Mesenchymal stem cell (in vitro differentiated cells and primary cell): Measurements from ENCODE around the gene NTMT1.

Source experiments
- DNase-seq: peaks from one replicate; pipeline ENCODE4 v3.0.0-alpha.2; 2013
- H2AFZ ChIP-seq: one replicate; pipeline ENCODE4 v1.6.1; 2013; ENCODE audit warnings: low read depth, mild to moderate bottlenecking, control low read depth, inconsistent platforms, low read length, moderate library complexity
- H2AK5ac ChIP-seq: 2 replicates; pipeline ENCODE4 v1.6.1; 2013; ENCODE audit warnings: low read length, moderate library complexity, mild to moderate bottlenecking, inconsistent platforms; ENCODE audit not compliant: severe bottlenecking
- H2BK120ac ChIP-seq: one replicate; pipeline ENCODE4 v1.6.1; 2013; ENCODE audit warnings: low read depth, mild to moderate bottlenecking, inconsistent platforms, low read length, moderate library complexity
- H2BK12ac ChIP-seq, 2 experiments: one replicate each; pipeline ENCODE4 v1.6.1; 2013; ENCODE audit warnings: inconsistent platforms in 2 of 2, low read length in 2 of 2, mild to moderate bottlenecking in 2 of 2, moderate library complexity in 2 of 2, control low read depth in 1 of 2
- H2BK15ac ChIP-seq: one replicate; pipeline ENCODE4 v1.6.1; 2013; ENCODE audit warnings: mild to moderate bottlenecking, low read depth, inconsistent platforms; ENCODE audit not compliant: poor library complexity, severe bottlenecking
- H2BK5ac ChIP-seq: 2 replicates; pipeline ENCODE4 v1.6.1; 2013; ENCODE audit warnings: low read depth, mild to moderate bottlenecking, low read length, control low read depth, inconsistent platforms; ENCODE audit not compliant: poor library complexity, severe bottlenecking
- H3K14ac ChIP-seq, 2 experiments: one replicate each; pipeline ENCODE4 v1.6.1; 2013; ENCODE audit warnings: inconsistent platforms in 2 of 2, low read length in 2 of 2, control low read depth in 1 of 2, mild to moderate bottlenecking in 1 of 2, moderate library complexity in 1 of 2
- H3K18ac ChIP-seq, 2 experiments: one replicate each; pipeline ENCODE4 v1.6.1; 2013; ENCODE audit warnings: inconsistent platforms in 2 of 2, low read length in 2 of 2, control low read depth in 1 of 2, low read depth in 1 of 2, mild to moderate bottlenecking in 1 of 2
- H3K23ac ChIP-seq, 2 experiments: one replicate each; pipeline ENCODE4 v1.6.1; 2013; ENCODE audit warnings: inconsistent platforms in 2 of 2, low read length in 2 of 2, mild to moderate bottlenecking in 2 of 2, moderate library complexity in 2 of 2, control low read depth in 1 of 2
- H3K27ac ChIP-seq: 2 replicates; pipeline ENCODE4 v1.5.1; 2013; ENCODE audit warnings: mild to moderate bottlenecking, moderate library complexity, low read length, control low read depth, inconsistent platforms; ENCODE audit not compliant: poor library complexity, severe bottlenecking
- H3K27me3 ChIP-seq, 2 experiments: 2 replicates each; pipeline versions ENCODE4 v1.6.1 to v1.7.0; 2013; ENCODE audit warnings: low read length in 2 of 2, mild to moderate bottlenecking in 2 of 2, moderate library complexity in 2 of 2, control low read depth in 1 of 2, inconsistent platforms in 1 of 2; ENCODE audit not compliant: control insufficient read depth in 1 of 2, insufficient read depth in 1 of 2
- H3K36me3 ChIP-seq, 2 experiments: 2 replicates each; pipeline versions ENCODE4 v1.6.1 to v1.7.0; 2013; ENCODE audit warnings: low read length in 2 of 2, control low read depth in 1 of 2, inconsistent platforms in 1 of 2, low read depth in 1 of 2, mild to moderate bottlenecking in 1 of 2; ENCODE audit not compliant: insufficient read depth in 2 of 2, control insufficient read depth in 1 of 2
- H3K4ac ChIP-seq, 2 experiments: one replicate each; pipeline ENCODE4 v1.6.1; 2013; ENCODE audit warnings: inconsistent platforms in 2 of 2, low read length in 2 of 2, mild to moderate bottlenecking in 2 of 2, moderate library complexity in 2 of 2, control low read depth in 1 of 2, low read depth in 1 of 2
- H3K4me1 ChIP-seq: 2 replicates; pipeline ENCODE4 v1.6.1; 2013; ENCODE audit warnings: low read depth, low read length, control low read depth; ENCODE audit not compliant: control insufficient read depth, insufficient read depth
- H3K4me2 ChIP-seq: 2 replicates; pipeline ENCODE4 v1.6.1; 2013; ENCODE audit warnings: low read length, mild to moderate bottlenecking, inconsistent platforms; ENCODE audit not compliant: poor library complexity, severe bottlenecking
- H3K4me3 ChIP-seq, 2 experiments: 2 replicates each; pipeline versions ENCODE4 v1.5.1 to v1.7.0; 2013; ENCODE audit warnings: low read length in 2 of 2, mild to moderate bottlenecking in 2 of 2, control low read depth in 1 of 2, low read depth in 1 of 2; ENCODE audit not compliant: insufficient read depth in 1 of 2
- H3K79me1 ChIP-seq: replicated peaks from 2 replicates; pipeline ENCODE4 v1.6.1; 2013; ENCODE audit warnings: mild to moderate bottlenecking, control low read depth, low read length, inconsistent platforms; ENCODE audit not compliant: poor library complexity, severe bottlenecking
- H3K9ac ChIP-seq: 2 replicates; pipeline ENCODE4 v1.7.0; 2013; ENCODE audit warnings: mild to moderate bottlenecking, low read length, moderate library complexity
- H3K9me3 ChIP-seq: 2 replicates; pipeline ENCODE4 v1.7.0; 2013; ENCODE audit warnings: mild to moderate bottlenecking, low read length; ENCODE audit not compliant: control insufficient read depth
- H4K8ac ChIP-seq: one replicate; pipeline ENCODE4 v1.6.1; 2013; ENCODE audit warnings: inconsistent platforms, mild to moderate bottlenecking, low read length, moderate library complexity
- H4K91ac ChIP-seq: one replicate; pipeline ENCODE4 v1.6.1; 2013; ENCODE audit warnings: mild to moderate bottlenecking, low read length, inconsistent platforms
- whole genome bisulfite sequencing: methylation state at CpG from one replicate; pipeline ENCODE4 v1.1.7; 2013; ENCODE audit warnings: mixed read lengths; 5-methylcytosine and 5-hydroxymethylcytosine counted together

The NTMT1 gene

DNA sequence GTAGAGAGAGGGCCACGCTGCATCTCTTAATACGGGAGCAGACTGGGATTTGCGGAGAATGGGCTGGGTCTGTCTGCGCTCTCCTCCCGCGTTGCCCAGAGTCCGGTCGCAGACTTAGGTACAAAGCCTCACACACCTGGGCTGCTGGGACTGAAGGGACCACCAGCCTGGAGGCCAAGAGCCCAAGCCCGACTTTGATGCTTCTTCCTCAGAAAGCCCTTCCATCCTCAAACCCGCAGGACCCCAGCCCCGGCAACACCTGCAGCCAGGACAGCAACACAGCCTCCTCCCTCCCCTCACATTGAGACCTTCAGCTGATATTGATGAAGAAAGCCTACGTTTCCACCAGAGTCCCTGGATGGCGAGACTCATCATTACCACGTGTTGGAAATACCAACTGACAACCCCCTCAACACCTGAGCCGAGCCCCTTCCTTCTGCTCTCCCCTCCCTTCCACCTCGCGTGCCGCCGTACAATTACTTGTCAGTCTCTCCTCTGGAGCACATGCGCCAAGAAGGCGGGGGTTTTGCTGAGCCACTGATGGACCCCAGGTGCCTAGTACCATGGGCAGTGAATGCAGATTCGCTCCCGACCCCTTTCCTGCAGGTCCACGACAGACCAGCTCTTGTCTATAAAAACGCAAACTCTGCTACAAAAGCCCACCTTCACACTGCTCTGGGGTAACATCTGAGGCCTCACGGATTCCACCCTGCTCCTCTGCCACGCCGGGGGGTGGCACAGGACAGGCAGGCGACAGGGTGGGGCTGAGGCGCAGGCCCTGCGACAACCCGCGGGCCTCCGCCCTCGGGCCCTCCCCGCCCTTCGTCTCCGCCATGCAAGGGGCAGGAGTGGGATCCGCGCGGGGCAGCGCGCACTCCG lies 15.1 kb downstream of the NTMT1 start:
- peak overlapping the region; percentile 42 to 60 for H3K4ac ChIP-seq
- no peak overlapping the region for H3K18ac ChIP-seq
- H2AK5ac ChIP-seq = no peak overlapping the region
- peaks cover 30 to 36% of the 10 kb centered on the region in 2 experiments for H3K36me3 ChIP-seq
- no peak overlapping the region for H3K23ac ChIP-seq
- 35% methylated on average over 41 of the region's 44 CpGs for WGBS
- peaks cover 22% of the 10 kb centered on the region for H3K4me1 ChIP-seq
- no peak overlapping the region for H4K91ac ChIP-seq
- H3K4me2 ChIP-seq = peak overlapping the region; percentile 58
- no peak overlapping the region for H2BK12ac ChIP-seq
- H2BK120ac ChIP-seq = peak overlapping the region; percentile 7
- no peaks in the 10 kb centered on the region for H3K9me3 ChIP-seq
- H3K79me1 ChIP-seq = peaks cover 30% of the 10 kb centered on the region
- peak overlapping the region; percentile 82 to 94 for H3K4me3 ChIP-seq
- H4K8ac ChIP-seq = no peak overlapping the region
- peak overlapping the region; percentile 92 for H3K9ac ChIP-seq
- no peak overlapping the region for H2BK15ac ChIP-seq
- H3K27ac ChIP-seq = no peak overlapping the region
- H2BK5ac ChIP-seq = no peak overlapping the region
- no peaks in the 10 kb centered on the region for H3K27me3 ChIP-seq
- peak overlapping the region in 1 of 2 experiments; percentile 26 for H3K14ac ChIP-seq
- no peak overlapping the region for H2AFZ ChIP-seq
- peak; percentile 17 for DNase-seq

- peak within 1 kb of the TSS; percentile 62 for H3K27ac ChIP-seq
- peaks cover 22% of the 10 kb centered on the region for H3K4me1 ChIP-seq
- peak within 1 kb of the TSS in 1 of 2 experiments; percentile 72 for H3K14ac ChIP-seq
- H3K27me3 ChIP-seq = no peaks in the 10 kb centered on the region
- DNase-seq = peak; percentile 98
- peak within 1 kb of the TSS; percentile 38 to 63 for H2BK12ac ChIP-seq
- H2BK15ac ChIP-seq = peak within 1 kb of the TSS; percentile 83
- peak within 1 kb of the TSS; percentile 97 for H4K8ac ChIP-seq
- H3K4ac ChIP-seq = peak within 1 kb of the TSS; percentile 46 to 64
- H3K4me3 ChIP-seq = peak within 1 kb of the TSS; percentile 82 to 94
- H2BK120ac ChIP-seq = peak within 1 kb of the TSS; percentile 7
- H2AFZ ChIP-seq = peak within 1 kb of the TSS; percentile 87
- peak within 1 kb of the TSS; percentile 80 for H4K91ac ChIP-seq
- H3K4me2 ChIP-seq = peak within 1 kb of the TSS; percentile 58
- WGBS = under 1% methylated on average over 82 of the region's 93 CpGs
- H2AK5ac ChIP-seq = no peak within 1 kb of the TSS
- H3K23ac ChIP-seq = peak within 1 kb of the TSS; percentile 70 to 90
- peaks cover 25 to 30% of the 10 kb centered on the region in 2 experiments for H3K36me3 ChIP-seq
- H3K9me3 ChIP-seq = no peaks in the 10 kb centered on the region
- peak within 1 kb of the TSS; percentile 58 to 94 for H3K18ac ChIP-seq
- H3K9ac ChIP-seq = peak within 1 kb of the TSS; percentile 92
- H2BK5ac ChIP-seq = no peak within 1 kb of the TSS
- H3K79me1 ChIP-seq = peaks cover 29% of the 10 kb centered on the region
Measured at GRCh38 chr9:129641750-129642585, 16.0 kb downstream of the NTMT1 start, which contains the start of gene ASB6. Gene ASB6 (minus strand): TSS chr9:129642151. CDS start chr9:129641999, 152 bp downstream.

- Histone ChIP-seq H2AFZ (no peak overlapping the region), H3K27ac (no peak overlapping the region), H3K4me2 (no peak overlapping the region), H2BK120ac (no peak overlapping the region), H3K36me3 (peaks cover 7 to 12% of the 10 kb centered on the region in 2 experiments), H3K4me3 (no peak overlapping the region), H3K18ac (no peak overlapping the region), H4K91ac (no peak overlapping the region), H2BK12ac (peak overlapping the region in 1 of 2 experiments; percentile 7), H3K4me1 (peaks cover 32% of the 10 kb centered on the region), H2AK5ac (no peak overlapping the region), H2BK15ac (peak overlapping the region; percentile 2), H3K9me3 (no peaks in the 10 kb centered on the region), H3K14ac (no peak overlapping the region), H3K27me3 (no peaks in the 10 kb centered on the region), H4K8ac (no peak overlapping the region), H3K9ac (no peak overlapping the region), H3K4ac (no peak overlapping the region), H3K23ac (no peak overlapping the region), H3K79me1 (peaks cover 14% of the 10 kb centered on the region), H2BK5ac (no peak overlapping the region)
- DNase-seq = no peak
- 93% methylated on average over 7 of the region's 10 CpGs for WGBS
Measured at GRCh38 chr9:129643706-129644105, 17.7 kb downstream of the NTMT1 start.
